ENCODE data around the gene CFAP53. TPM values are rescaled to one million over a fixed set of nuclear protein-coding genes. Genes with fewer than 3 reads are reported as not detected.

Gene CFAP53
- total RNA-seq, 2 experiments from 2014 or later, result 0.86 TPM; not detected in 1

- Histone ChIP-seq H3K36me3 (ENCODE audit: insufficient read depth, low read length) (no peaks in the 10 kb centered on the region), H3K9me2 (ENCODE audit: insufficient read depth, low read length) (no peaks in the 10 kb centered on the region), H3K4me2 (ENCODE audit: low read length) (no peak overlapping the region), H3K27ac (ENCODE audit: low read depth, low read length, poor library complexity, severe bottlenecking) (no peak overlapping the region), H3K79me2 (ENCODE audit: insufficient read depth, low read depth, low read length) (no peaks in the 10 kb centered on the region), H3K4me1 (ENCODE audit: insufficient read depth, low read length, poor library complexity, severe bottlenecking) (no peaks in the 10 kb centered on the region), H2AFZ (ENCODE audit: low read length) (no peak overlapping the region), H3K4me3 (ENCODE audit: low read depth, low read length, poor library complexity, severe bottlenecking) (no peak overlapping the region), H4K20me1 (ENCODE audit: insufficient read depth, low read length) (no peaks in the 10 kb centered on the region), H3K9me3 (ENCODE audit: low read length) (no peaks in the 10 kb centered on the region)
- TF ChIP-seq CTCF (conservative IDR thresholded peaks at IDR 0.05; ENCODE audit: low read length) (no peak), EZH2phosphoT487 (IDR thresholded peaks at IDR 0.05; ENCODE audit: borderline replicate concordance, low read depth, low read length) (no peak)
- ChIA-PET CTCF (ENCODE audit: unreplicated experiment) (no interaction called here), POLR2A (interaction anchor here (0.6 kb wide), 1 partner anchor 235 kb away, joined by 4 read pairs; no protein-coding TSS in a partner anchor)
- no TSS peak for BruUV-seq (replicated peaks)
- intact Hi-C loops (cut with micrococcal nuclease; ENCODE audit: unreplicated experiment), result no loop called here
- no peak for DNase-seq (ENCODE audit: low spot score)
Measured at GRCh38 chr18:50199346-50199855, 66.9 kb downstream of the CFAP53 start.

- Histone ChIP-seq H3K9me3 (ENCODE audit: low read length) (no peaks in the 10 kb centered on the region), H3K4me1 (ENCODE audit: insufficient read depth, low read length, poor library complexity, severe bottlenecking) (no peaks in the 10 kb centered on the region), H3K79me2 (ENCODE audit: insufficient read depth, low read depth, low read length) (no peaks in the 10 kb centered on the region), H2AFZ (ENCODE audit: low read length) (no peak overlapping the region), H3K27ac (ENCODE audit: low read depth, low read length, poor library complexity, severe bottlenecking) (no peak overlapping the region), H3K4me3 (ENCODE audit: low read depth, low read length, poor library complexity, severe bottlenecking) (no peak overlapping the region), H4K20me1 (ENCODE audit: insufficient read depth, low read length) (no peaks in the 10 kb centered on the region), H3K4me2 (ENCODE audit: low read length) (no peak overlapping the region), H3K36me3 (ENCODE audit: insufficient read depth, low read length) (no peaks in the 10 kb centered on the region), H3K9me2 (ENCODE audit: insufficient read depth, low read length) (no peaks in the 10 kb centered on the region)
- no peak for TF ChIP-seq EZH2phosphoT487 (IDR thresholded peaks at IDR 0.05; ENCODE audit: borderline replicate concordance, low read depth, low read length)
- TF ChIP-seq CTCF (conservative IDR thresholded peaks at IDR 0.05; ENCODE audit: low read length), result no peak
- no peak for DNase-seq (ENCODE audit: low spot score)
- BruUV-seq (replicated peaks), result no TSS peak
- POLR2A ChIA-PET, result no interaction called here
- CTCF ChIA-PET (ENCODE audit: unreplicated experiment), result no interaction called here
- intact Hi-C loops (cut with micrococcal nuclease; ENCODE audit: unreplicated experiment), result no loop called here
Measured at GRCh38 chr18:50196261-50196660, 70.0 kb downstream of the CFAP53 start.

GRCh38 chr18:50195689-50196088, 70.6 kb downstream of the CFAP53 start:
- Histone ChIP-seq H3K36me3 (ENCODE audit: insufficient read depth, low read length) (no peaks in the 10 kb centered on the region), H3K9me3 (ENCODE audit: low read length) (no peaks in the 10 kb centered on the region), H3K4me2 (ENCODE audit: low read length) (no peak overlapping the region), H2AFZ (ENCODE audit: low read length) (no peak overlapping the region), H3K27ac (ENCODE audit: low read depth, low read length, poor library complexity, severe bottlenecking) (no peak overlapping the region), H4K20me1 (ENCODE audit: insufficient read depth, low read length) (no peaks in the 10 kb centered on the region), H3K9me2 (ENCODE audit: insufficient read depth, low read length) (no peaks in the 10 kb centered on the region), H3K4me3 (ENCODE audit: low read depth, low read length, poor library complexity, severe bottlenecking) (no peak overlapping the region), H3K79me2 (ENCODE audit: insufficient read depth, low read depth, low read length) (no peaks in the 10 kb centered on the region), H3K4me1 (ENCODE audit: insufficient read depth, low read length, poor library complexity, severe bottlenecking) (no peaks in the 10 kb centered on the region)
- DNase-seq (ENCODE audit: low spot score), result no peak
- ChIA-PET CTCF (ENCODE audit: unreplicated experiment) (no interaction called here), POLR2A (no interaction called here)
- intact Hi-C loops (cut with micrococcal nuclease; ENCODE audit: unreplicated experiment), result no loop called here
- TF ChIP-seq CTCF (conservative IDR thresholded peaks at IDR 0.05; ENCODE audit: low read length) (no peak), EZH2phosphoT487 (IDR thresholded peaks at IDR 0.05; ENCODE audit: borderline replicate concordance, low read depth, low read length) (no peak)
- no TSS peak for BruUV-seq (replicated peaks)
